Smooth muscle cell (in vitro differentiated cells): ENCODE data around the gene MAD2L1. TPM values are rescaled to one million over a fixed set of nuclear protein-coding genes. Genes with fewer than 3 reads are reported as not detected.

Experiments
- DNase-seq: peaks from one replicate; lab custom pipeline; 2025; ENCODE audit not compliant: unreplicated experiment; lab: John Stamatoyannopoulos, UW
- H2AFZ ChIP-seq: fragments of 200-600 bp; sonication (generic); 2 replicates; pipeline ENCODE4 v1.6.0; 2016; ENCODE audit warnings: antibody characterized with exemption, low read depth, mild to moderate bottlenecking
- H3F3A ChIP-seq: fragments of 200-600 bp; sonication (generic); 2 replicates; pipeline ENCODE4 v1.6.0; 2017; ENCODE audit warnings: antibody characterized with exemption, low read depth
- H3K27ac ChIP-seq: fragments of 200-600 bp; sonication (generic); 2 replicates; pipeline ENCODE4 v1.5.1; 2016; ENCODE audit warnings: low read depth, mild to moderate bottlenecking
- H3K27me3 ChIP-seq: fragments of 200-600 bp; sonication (generic); 2 replicates; pipeline ENCODE4 v1.6.1; 2016; ENCODE audit warnings: low read depth, mild to moderate bottlenecking
- H3K36me3 ChIP-seq: fragments of 200-600 bp; sonication (generic); 2 replicates; pipeline ENCODE4 v1.5.1; 2016; ENCODE audit warnings: low read depth
- H3K4me1 ChIP-seq: fragments of 200-600 bp; sonication (generic); 2 replicates; pipeline ENCODE4 v1.5.1; 2016; ENCODE audit warnings: low read depth
- H3K4me2 ChIP-seq: fragments of 200-600 bp; sonication (generic); 2 replicates; pipeline ENCODE4 v1.6.0; 2016; ENCODE audit warnings: mild to moderate bottlenecking
- H3K4me3 ChIP-seq: fragments of 200-600 bp; sonication (generic); 2 replicates; pipeline ENCODE4 v1.5.1; 2016; ENCODE audit warnings: mild to moderate bottlenecking
- H3K79me2 ChIP-seq: fragments of 200-600 bp; sonication (generic); 2 replicates; pipeline ENCODE4 v1.6.0; 2016; ENCODE audit warnings: low read depth, mild to moderate bottlenecking
- H3K9ac ChIP-seq: fragments of 200-600 bp; sonication (generic); 2 replicates; pipeline ENCODE4 v1.6.0; 2016; ENCODE audit warnings: low read depth
- H3K9me3 ChIP-seq: fragments of 200-600 bp; sonication (generic); replicated peaks from 2 replicates; pipeline ENCODE4 v1.5.1; 2016; ENCODE audit warnings: low read depth
- H4K20me1 ChIP-seq: fragments of 200-600 bp; sonication (generic); 2 replicates; pipeline ENCODE4 v1.6.0; 2016; ENCODE audit warnings: low read depth
- CTCF ChIP-seq: fragments of 200-600 bp; sonication (generic); IDR thresholded peaks from 2 replicates; pipeline ENCODE4 v1.5.1; 2017; ENCODE audit warnings: borderline replicate concordance, mild to moderate bottlenecking, antibody characterized with exemption; ENCODE audit not compliant: insufficient read depth, poor library complexity, severe bottlenecking
- WGBS: methylation state at CpG from one replicate; pipeline ENCODE4 v1.1.7; 2016; ENCODE audit warnings: low lambda C conversion rate; 5-methylcytosine and 5-hydroxymethylcytosine counted together
- polyA plus RNA-seq: library from polyadenylated mRNA; unstranded; fragments of >200 nt; fragmentation: Nextera tagmentation; extraction: Ambion mirVana; gene quantifications from 2 replicates; pipeline ENCODE4 v1.2.1, GENCODE V29; 2016
- total RNA-seq: library from RNA; depleted of rRNA; stranded (reverse); fragments of >200 nt; gene quantifications from 2 replicates; pipeline ENCODE4 v1.2.3, GENCODE V29; 2014

Gene MAD2L1
- total and polyA plus RNA-seq, 2 experiments from 2014 or later = 19.1 to 19.3 TPM

- peaks cover 33% of the 10 kb centered on the region for H3K79me2 ChIP-seq
- H3K9me3 ChIP-seq = no peaks in the 10 kb centered on the region
- no peaks in the 10 kb centered on the region for H3K27me3 ChIP-seq
- H3K4me2 ChIP-seq = no peak overlapping the region
- H3K4me3 ChIP-seq = no peak overlapping the region
- no peak for DNase-seq
- WGBS = 81% methylated on average over 5 of the region's 5 CpGs
- H2AFZ ChIP-seq = no peak overlapping the region
- H4K20me1 ChIP-seq = no peaks in the 10 kb centered on the region
- H3K4me1 ChIP-seq = peaks cover 12% of the 10 kb centered on the region
- no peaks in the 10 kb centered on the region for H3K36me3 ChIP-seq
- no peak overlapping the region for H3K27ac ChIP-seq
- no peaks in the 10 kb centered on the region for H3F3A ChIP-seq
- no peak for TF ChIP-seq CTCF
- H3K9ac ChIP-seq = no peak overlapping the region
Measured at GRCh38 chr4:120062663-120063195, 3.9 kb downstream of the MAD2L1 start.

- peaks cover 14% of the 10 kb centered on the region for H3K79me2 ChIP-seq
- H3K36me3 ChIP-seq = no peaks in the 10 kb centered on the region
- H4K20me1 ChIP-seq = no peaks in the 10 kb centered on the region
- no peak overlapping the region for H3K4me3 ChIP-seq
- H3K27ac ChIP-seq = no peak overlapping the region
- H3K9me3 ChIP-seq = no peaks in the 10 kb centered on the region
- TF ChIP-seq CTCF = no peak
- WGBS = 97% methylated on average over 1 of the region's 1 CpG
- H3K4me1 ChIP-seq = no peaks in the 10 kb centered on the region
- DNase-seq = no peak
- no peak overlapping the region for H2AFZ ChIP-seq
- no peaks in the 10 kb centered on the region for H3F3A ChIP-seq
- H3K27me3 ChIP-seq = no peaks in the 10 kb centered on the region
- H3K9ac ChIP-seq = no peak overlapping the region
- no peak overlapping the region for H3K4me2 ChIP-seq
Measured at GRCh38 chr4:120059036-120059435, 7.6 kb downstream of the MAD2L1 start.

DNA sequence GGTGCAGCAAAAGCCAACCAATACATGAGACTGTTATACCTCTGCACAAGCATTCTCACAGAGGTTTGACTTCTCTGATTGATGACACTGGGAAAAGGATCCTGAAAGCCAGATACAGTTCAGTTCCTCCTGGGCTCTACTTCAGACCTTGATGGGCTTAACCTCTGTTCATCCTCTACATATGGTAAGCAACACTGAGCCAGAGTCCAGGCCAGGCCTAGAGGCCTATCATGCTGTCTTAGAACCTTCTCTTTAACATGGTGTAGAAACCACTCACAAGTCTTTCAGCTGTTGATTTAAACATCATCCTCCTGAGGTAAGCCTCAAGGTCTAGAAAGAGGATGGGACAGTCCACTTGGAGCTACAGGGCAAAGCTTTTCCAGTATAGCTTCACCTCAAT, 9.2 kb downstream of the MAD2L1 start:
- no peaks in the 10 kb centered on the region for H3K79me2 ChIP-seq
- no peak overlapping the region for H3K4me3 ChIP-seq
- TF ChIP-seq CTCF = no peak
- H4K20me1 ChIP-seq = no peaks in the 10 kb centered on the region
- no peaks in the 10 kb centered on the region for H3K4me1 ChIP-seq
- no peaks in the 10 kb centered on the region for H3K36me3 ChIP-seq
- no peaks in the 10 kb centered on the region for H3F3A ChIP-seq
- no peak overlapping the region for H3K4me2 ChIP-seq
- no peak overlapping the region for H3K9ac ChIP-seq
- H3K9me3 ChIP-seq = no peaks in the 10 kb centered on the region
- no peak overlapping the region for H2AFZ ChIP-seq
- no peak for DNase-seq
- H3K27ac ChIP-seq = no peak overlapping the region
- no peaks in the 10 kb centered on the region for H3K27me3 ChIP-seq

DNA sequence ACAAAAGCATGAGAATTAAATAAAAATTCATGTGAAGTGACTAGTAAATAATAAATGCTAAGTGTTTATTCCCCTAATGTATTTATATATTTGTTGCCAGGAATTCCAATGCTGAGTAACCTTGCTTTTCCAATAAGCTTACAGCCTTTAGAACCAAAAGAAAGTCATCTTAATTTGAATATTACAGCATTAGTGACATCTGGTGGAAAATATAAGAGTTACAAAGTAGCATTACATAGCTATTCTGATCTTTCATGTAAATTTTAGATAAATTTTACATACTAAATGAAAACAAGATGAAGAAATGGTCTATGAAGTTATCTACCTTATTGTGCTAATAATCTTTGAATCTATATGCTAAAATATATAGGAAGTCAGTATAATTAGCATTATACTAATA, 10.4 kb downstream of the MAD2L1 start:
- Histone ChIP-seq H3K4me3 (no peak overlapping the region), H4K20me1 (no peaks in the 10 kb centered on the region), H3K27ac (no peak overlapping the region), H3K4me1 (no peaks in the 10 kb centered on the region), H3F3A (no peaks in the 10 kb centered on the region), H2AFZ (no peak overlapping the region), H3K9ac (no peak overlapping the region), H3K4me2 (no peak overlapping the region), H3K79me2 (no peaks in the 10 kb centered on the region), H3K36me3 (no peaks in the 10 kb centered on the region), H3K9me3 (no peaks in the 10 kb centered on the region), H3K27me3 (no peaks in the 10 kb centered on the region)
- peak; percentile 42 for TF ChIP-seq CTCF
- DNase-seq = no peak
